ENCODE results near the gene SMIM7.

DNA sequence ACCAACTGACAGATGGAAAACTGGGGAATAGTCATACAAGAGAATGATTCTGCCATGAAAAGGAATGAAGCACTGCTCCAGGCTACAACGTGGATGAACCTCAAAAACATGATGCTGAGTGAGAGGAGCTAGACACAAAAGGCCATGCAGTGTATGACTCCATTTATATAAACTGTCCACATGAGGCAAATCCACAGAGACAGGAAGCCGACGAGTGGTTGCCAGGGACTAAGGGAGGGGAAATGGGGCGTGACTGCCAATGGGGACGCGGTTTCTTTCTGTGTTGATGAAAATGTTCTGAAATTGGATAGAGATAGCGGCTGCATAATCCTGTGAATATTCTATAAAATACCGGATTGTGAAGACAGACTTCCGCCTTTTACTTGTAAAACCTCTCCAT lies 10.2 kb downstream of the SMIM7 start:
- TF ChIP-seq, protein P1, sequence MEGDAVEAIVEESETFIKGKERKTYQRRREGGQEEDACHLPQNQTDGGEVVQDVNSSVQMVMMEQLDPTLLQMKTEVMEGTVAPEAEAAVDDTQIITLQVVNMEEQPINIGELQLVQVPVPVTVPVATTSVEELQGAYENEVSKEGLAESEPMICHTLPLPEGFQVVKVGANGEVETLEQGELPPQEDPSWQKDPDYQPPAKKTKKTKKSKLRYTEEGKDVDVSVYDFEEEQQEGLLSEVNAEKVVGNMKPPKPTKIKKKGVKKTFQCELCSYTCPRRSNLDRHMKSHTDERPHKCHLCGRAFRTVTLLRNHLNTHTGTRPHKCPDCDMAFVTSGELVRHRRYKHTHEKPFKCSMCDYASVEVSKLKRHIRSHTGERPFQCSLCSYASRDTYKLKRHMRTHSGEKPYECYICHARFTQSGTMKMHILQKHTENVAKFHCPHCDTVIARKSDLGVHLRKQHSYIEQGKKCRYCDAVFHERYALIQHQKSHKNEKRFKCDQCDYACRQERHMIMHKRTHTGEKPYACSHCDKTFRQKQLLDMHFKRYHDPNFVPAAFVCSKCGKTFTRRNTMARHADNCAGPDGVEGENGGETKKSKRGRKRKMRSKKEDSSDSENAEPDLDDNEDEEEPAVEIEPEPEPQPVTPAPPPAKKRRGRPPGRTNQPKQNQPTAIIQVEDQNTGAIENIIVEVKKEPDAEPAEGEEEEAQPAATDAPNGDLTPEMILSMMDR (IDR thresholded peaks at IDR 0.05): no peak
- no peak for TF ChIP-seq ZFX (IDR thresholded peaks at IDR 0.05; ENCODE audit: borderline replicate concordance)

All from 22Rv1 (cell line).